H9 (cell line): ENCODE data around the gene TMTC2. TPM values are rescaled to one million over a fixed set of nuclear protein-coding genes. Genes with fewer than 3 reads are reported as not detected.
A peak's percentile ranks its signal among the peaks of the same experiment; 100 is the strongest.

Experiments
- DNase-seq: peaks from one replicate; pipeline ENCODE4 v3.0.0-alpha.2; 2017
- H2AFZ ChIP-seq: one replicate; pipeline ENCODE4 v1.6.1; 2013; ENCODE audit warnings: mild to moderate bottlenecking, low read length, control low read depth, moderate library complexity
- H2AK5ac ChIP-seq: 2 replicates; pipeline ENCODE4 v1.6.1; 2013; ENCODE audit warnings: low read length, control low read depth, mixed read lengths; ENCODE audit not compliant: insufficient read length
- H2BK120ac ChIP-seq: one replicate; pipeline ENCODE4 v1.6.1; 2013; ENCODE audit warnings: low read depth, mild to moderate bottlenecking, low read length, control low read depth, inconsistent platforms; ENCODE audit not compliant: poor library complexity, severe bottlenecking
- H2BK12ac ChIP-seq: 2 replicates; pipeline ENCODE4 v1.6.1; 2013; ENCODE audit warnings: low read length, control low read depth, mixed read lengths, low read depth; ENCODE audit not compliant: insufficient read length
- H2BK15ac ChIP-seq: 2 replicates; pipeline ENCODE4 v1.6.1; 2013; ENCODE audit warnings: low read depth, low read length, control low read depth
- H2BK20ac ChIP-seq: one replicate; pipeline ENCODE4 v1.6.1; 2013; ENCODE audit warnings: low read depth, mild to moderate bottlenecking, low read length, control low read depth, inconsistent platforms; ENCODE audit not compliant: poor library complexity, severe bottlenecking
- H2BK5ac ChIP-seq: 2 replicates; pipeline ENCODE4 v1.6.1; 2013; ENCODE audit warnings: low read length, control low read depth, mixed read lengths; ENCODE audit not compliant: insufficient read length
- H3K14ac ChIP-seq: 2 replicates; pipeline ENCODE4 v1.6.1; 2013; ENCODE audit warnings: low read length, control low read depth; ENCODE audit not compliant: insufficient read depth
- H3K18ac ChIP-seq: 2 replicates; pipeline ENCODE4 v1.6.1; 2013; ENCODE audit warnings: low read depth, mild to moderate bottlenecking, mixed read lengths, low read length, control low read depth; ENCODE audit not compliant: insufficient read length
- H3K23ac ChIP-seq: 2 replicates; pipeline ENCODE4 v1.6.1; 2013; ENCODE audit warnings: low read length, control low read depth, mixed read lengths, low read depth; ENCODE audit not compliant: insufficient read length
- H3K23me2 ChIP-seq: 2 replicates; pipeline ENCODE4 v1.6.1; 2013; ENCODE audit warnings: low read depth, mild to moderate bottlenecking, mixed read lengths, low read length, control low read depth; ENCODE audit not compliant: insufficient read length, poor library complexity, severe bottlenecking
- H3K27ac ChIP-seq: 2 replicates; pipeline ENCODE4 v1.5.1; 2013; ENCODE audit warnings: low read length, control low read depth, mixed read lengths, low read depth; ENCODE audit not compliant: insufficient read length
- H3K27me3 ChIP-seq: 2 replicates; pipeline ENCODE4 v1.6.1; 2013; ENCODE audit warnings: low read length, control low read depth, inconsistent platforms; ENCODE audit not compliant: insufficient read depth
- H3K4ac ChIP-seq: 2 replicates; pipeline ENCODE4 v1.6.1; 2013; ENCODE audit warnings: low read depth, mild to moderate bottlenecking, control low read depth, inconsistent platforms, low read length, moderate library complexity
- H3K4me1 ChIP-seq: 2 replicates; pipeline ENCODE4 v1.6.1; 2013; ENCODE audit warnings: low read length, control low read depth, inconsistent platforms; ENCODE audit not compliant: insufficient read depth
- H3K4me2 ChIP-seq: 2 replicates; pipeline ENCODE4 v1.6.1; 2013; ENCODE audit warnings: low read length, control low read depth, mixed read lengths; ENCODE audit not compliant: insufficient read length, insufficient read depth
- H3K56ac ChIP-seq: 2 replicates; pipeline ENCODE4 v1.6.1; 2013; ENCODE audit warnings: low read depth, mild to moderate bottlenecking, mixed read lengths, low read length, control low read depth; ENCODE audit not compliant: insufficient read length
- H3K79me1 ChIP-seq: 2 replicates; pipeline ENCODE4 v1.6.1; 2013; ENCODE audit warnings: low read depth, mild to moderate bottlenecking, moderate library complexity, low read length, control low read depth, inconsistent platforms; ENCODE audit not compliant: insufficient read depth, poor library complexity, severe bottlenecking
- H3K79me2 ChIP-seq: 2 replicates; pipeline ENCODE4 v1.6.1; 2013; ENCODE audit warnings: low read length, control low read depth, inconsistent platforms; ENCODE audit not compliant: insufficient read depth
- H3K9ac ChIP-seq: 2 replicates; pipeline ENCODE4 v1.6.1; 2013; ENCODE audit warnings: low read length, control low read depth, mixed read lengths; ENCODE audit not compliant: insufficient read length; ENCODE audit errors: extremely low read depth
- H3K9me3 ChIP-seq: one replicate; pipeline ENCODE4 v1.6.1; 2013; ENCODE audit warnings: low read depth, low read length, inconsistent platforms; ENCODE audit not compliant: control insufficient read depth
- H3T11ph ChIP-seq: one replicate; pipeline ENCODE4 v1.6.1; 2013; ENCODE audit warnings: mild to moderate bottlenecking, low read length, control low read depth, inconsistent platforms
- H4K20me1 ChIP-seq: one replicate; pipeline ENCODE4 v1.6.1; 2013; ENCODE audit not compliant: control insufficient read depth, insufficient read length, insufficient read depth
- H4K5ac ChIP-seq: 2 replicates; pipeline ENCODE4 v1.6.1; 2013; ENCODE audit warnings: low read depth, mild to moderate bottlenecking, mixed read lengths, low read length, control low read depth; ENCODE audit not compliant: insufficient read length
- H4K8ac ChIP-seq: replicated peaks from 2 replicates; pipeline ENCODE4 v1.6.1; 2013; ENCODE audit warnings: low read length, control low read depth, mixed read lengths, low read depth; ENCODE audit not compliant: insufficient read length
- H4K91ac ChIP-seq: 2 replicates; pipeline ENCODE4 v1.6.1; 2013; ENCODE audit warnings: low read depth, mild to moderate bottlenecking, moderate library complexity, mixed read lengths, low read length, control low read depth; ENCODE audit not compliant: insufficient read length
- H3K27ac Mint-ChIP-seq, 3 experiments: 2 replicates in 2 of 3; 3 replicates in 1 of 3; pipeline ENCODE4 v1.8.0; 2020 to 2021; ENCODE audit warnings: mixed read lengths in 3 of 3, mild to moderate bottlenecking in 1 of 3, moderate library complexity in 1 of 3
- H3K27me3 Mint-ChIP-seq: 2 replicates; pipeline ENCODE4 v1.8.0; 2021; ENCODE audit warnings: low read depth, mild to moderate bottlenecking, moderate library complexity, mixed read lengths
- H3K36me3 Mint-ChIP-seq, 3 experiments: 2 replicates in 2 of 3; 3 replicates in 1 of 3; pipeline ENCODE4 v1.8.0; 2020 to 2021; ENCODE audit warnings: low read depth in 3 of 3, mixed read lengths in 3 of 3; ENCODE audit not compliant: insufficient read depth in 1 of 3
- H3K4me1 Mint-ChIP-seq, 2 experiments: 2 replicates each; pipeline ENCODE4 v1.8.0; 2020; ENCODE audit warnings: mixed read lengths in 2 of 2
- H3K4me3 Mint-ChIP-seq, 2 experiments: 2 replicates in 1 of 2; 3 replicates in 1 of 2; pipeline ENCODE4 v1.8.0; 2020 to 2021; ENCODE audit warnings: mild to moderate bottlenecking in 2 of 2, mixed read lengths in 2 of 2, moderate library complexity in 1 of 2
- H3K9me3 Mint-ChIP-seq, 2 experiments: 2 replicates in 1 of 2; 3 replicates in 1 of 2; pipeline ENCODE4 v1.8.0; 2020; ENCODE audit warnings: mild to moderate bottlenecking in 2 of 2, mixed read lengths in 2 of 2, moderate library complexity in 1 of 2
- WGBS: extraction: QIAGEN DNeasy Blood & Tissue Kit; methylation state at CpG from one replicate; pipeline ENCODE4 v1.1.7; 2013; ENCODE audit warnings: missing lambda C conversion rate, low lambda C conversion rate, mixed read lengths; ENCODE audit not compliant: insufficient read length; ENCODE audit errors: extremely low coverage; 5-methylcytosine and 5-hydroxymethylcytosine counted together
- total RNA-seq: library from RNA; stranded (reverse); gene quantifications from 2 replicates; pipeline ENCODE4 v1.2.1, GENCODE V29; 2021
- TF ChIP-seq, protein P1 (sequence below): fragments of 200-600 bp; sonication (generic); conservative IDR thresholded peaks from 3 replicates; pipeline ENCODE4 v1.8.0; 2021; ENCODE audit warnings: antibody characterized with exemption, mild to moderate bottlenecking

TMTC2 gene
- total RNA-seq, 1 experiment from 2014 or later = 3.1 TPM

DNA sequence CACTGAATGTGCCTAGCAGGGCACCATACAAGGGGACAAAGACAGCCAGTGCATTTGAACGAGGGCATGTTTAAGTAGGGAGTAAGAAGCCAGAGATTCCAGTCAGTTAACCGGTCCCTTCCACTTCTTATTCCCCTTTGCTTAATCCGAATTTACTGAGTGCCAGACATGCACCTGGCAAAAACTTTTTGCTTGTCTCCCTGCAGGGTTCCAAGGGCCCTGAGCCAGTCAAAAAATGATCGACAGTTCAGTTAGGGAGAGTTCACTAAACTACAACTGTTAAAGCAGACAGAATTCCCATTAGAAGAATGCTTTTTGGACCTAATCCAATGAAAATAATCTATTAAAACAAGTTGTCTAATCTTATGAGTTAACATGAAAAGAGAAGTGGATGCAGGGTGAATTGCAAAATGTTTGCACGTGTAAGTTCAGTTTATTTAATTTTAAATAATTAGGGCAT, 193.8 kb downstream of the TMTC2 start:
- Histone ChIP-seq H3K79me2 (no peaks in the 10 kb centered on the region), H3K27me3 (no peaks in the 10 kb centered on the region), H2AK5ac (no peak overlapping the region), H3K14ac (no peak overlapping the region), H2BK5ac (no peak overlapping the region), H3K9me3 (no peaks in the 10 kb centered on the region), H4K91ac (no peak overlapping the region), H4K8ac (no peak overlapping the region), H3K4me1 (no peaks in the 10 kb centered on the region), H2BK15ac (no peak overlapping the region), H3K23me2 (no peaks in the 10 kb centered on the region), H3K9ac (no peak overlapping the region), H2BK20ac (no peak overlapping the region), H4K20me1 (no peaks in the 10 kb centered on the region), H3K79me1 (no peaks in the 10 kb centered on the region), H3K4me2 (no peak overlapping the region), H3K56ac (no peak overlapping the region), H2BK12ac (no peak overlapping the region), H4K5ac (no peak overlapping the region), H3K4ac (no peak overlapping the region), H2BK120ac (no peak overlapping the region), H2AFZ (no peak overlapping the region), H3K18ac (no peak overlapping the region), H3K23ac (no peak overlapping the region), H3K27ac (no peak overlapping the region), H3T11ph (no peak overlapping the region)
- Mint-ChIP-seq H3K4me1 (peaks cover 6 to 8% of the 10 kb centered on the region in 2 experiments; a peak in 3 of 4 replicates), H3K9me3 (no peaks in the 10 kb centered on the region; a peak in 1 of 5 replicates), H3K36me3 (no peaks in the 10 kb centered on the region), H3K4me3 (no peak overlapping the region; a peak in 1 of 5 replicates), H3K27ac (peak overlapping the region in 1 of 3 experiments; percentile 54; a peak in 2 of 7 replicates), H3K27me3 (no peaks in the 10 kb centered on the region)
- TF ChIP-seq, protein P1, sequence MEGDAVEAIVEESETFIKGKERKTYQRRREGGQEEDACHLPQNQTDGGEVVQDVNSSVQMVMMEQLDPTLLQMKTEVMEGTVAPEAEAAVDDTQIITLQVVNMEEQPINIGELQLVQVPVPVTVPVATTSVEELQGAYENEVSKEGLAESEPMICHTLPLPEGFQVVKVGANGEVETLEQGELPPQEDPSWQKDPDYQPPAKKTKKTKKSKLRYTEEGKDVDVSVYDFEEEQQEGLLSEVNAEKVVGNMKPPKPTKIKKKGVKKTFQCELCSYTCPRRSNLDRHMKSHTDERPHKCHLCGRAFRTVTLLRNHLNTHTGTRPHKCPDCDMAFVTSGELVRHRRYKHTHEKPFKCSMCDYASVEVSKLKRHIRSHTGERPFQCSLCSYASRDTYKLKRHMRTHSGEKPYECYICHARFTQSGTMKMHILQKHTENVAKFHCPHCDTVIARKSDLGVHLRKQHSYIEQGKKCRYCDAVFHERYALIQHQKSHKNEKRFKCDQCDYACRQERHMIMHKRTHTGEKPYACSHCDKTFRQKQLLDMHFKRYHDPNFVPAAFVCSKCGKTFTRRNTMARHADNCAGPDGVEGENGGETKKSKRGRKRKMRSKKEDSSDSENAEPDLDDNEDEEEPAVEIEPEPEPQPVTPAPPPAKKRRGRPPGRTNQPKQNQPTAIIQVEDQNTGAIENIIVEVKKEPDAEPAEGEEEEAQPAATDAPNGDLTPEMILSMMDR = no peak
- DNase-seq = no peak
- WGBS = no CpG with 5 or more reads among the region's 5 CpGs
